Hepatic stellate cell (primary cell): Measurements from ENCODE around the gene ERCC2.

Source experiments
- DNase-seq: peaks from one replicate; pipeline ENCODE4 v3.0.0; 2011; ENCODE audit warnings: low spot score

Gene ERCC2

DNA sequence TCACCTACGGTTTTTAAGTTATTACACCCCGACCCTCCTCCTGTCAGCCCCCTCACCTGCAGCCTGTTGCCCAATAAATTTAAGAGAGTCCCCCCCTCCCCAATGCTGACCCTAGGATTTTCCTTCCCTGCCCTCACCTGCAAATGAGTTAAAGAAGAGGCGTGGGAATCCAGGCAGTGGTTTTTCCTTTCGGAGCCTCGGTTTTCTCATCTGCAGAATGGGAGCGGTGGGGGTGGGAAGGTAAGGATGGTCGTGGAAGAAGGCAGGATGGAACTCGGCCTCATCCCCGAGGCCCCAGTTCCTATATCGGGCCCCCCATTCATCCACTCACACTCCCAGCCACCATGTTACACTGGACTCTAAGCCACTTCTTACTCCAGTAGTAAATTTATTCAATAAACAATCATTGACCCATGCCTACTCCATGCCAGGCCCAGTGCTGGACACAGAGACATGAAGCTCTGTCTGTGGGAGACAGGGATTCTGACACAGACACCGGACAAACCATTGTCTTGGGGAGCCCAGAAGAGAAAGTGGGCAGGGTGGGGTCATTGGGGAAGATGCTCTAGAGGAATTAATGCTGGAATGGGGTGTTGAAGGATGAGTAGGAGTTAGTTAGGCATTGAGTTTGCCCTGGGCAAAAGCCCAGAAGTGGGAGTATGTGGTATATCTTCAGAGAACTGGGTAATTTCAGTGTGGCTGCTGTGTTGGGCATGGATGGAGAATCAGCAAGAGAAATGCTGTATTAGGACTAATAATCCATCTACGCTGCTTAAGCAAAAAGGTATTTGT is 66.9 kb downstream of the ERCC2 start:
- no peak for DNase-seq

GRCh38 chr19:45302416-45302815 is 68.0 kb downstream of the ERCC2 start:
- DNase-seq, result no peak
